Liver (tissue), 9 donors: ENCODE measurements around the gene DNM2. TPM values are rescaled to one million over a fixed set of nuclear protein-coding genes. Genes with fewer than 3 reads are reported as not detected.

ENCODE experiments used
- DNase-seq: peaks from one replicate; pipeline ENCODE4 v3.0.0-alpha.2; 2017; ENCODE audit warnings: low spot score
- H3K27ac ChIP-seq, 2 donors: one replicate each; pipeline ENCODE4 v1.7.0; 2013; ENCODE audit warnings: inconsistent platforms in 2 of 2, low read length in 2 of 2, control low read depth in 1 of 2, low read depth in 1 of 2, mild to moderate bottlenecking in 1 of 2
- H3K27me3 ChIP-seq, 4 donors: one replicate each; pipeline versions ENCODE4 v1.6.1 to v1.7.0; 2013; ENCODE audit warnings: low read length in 3 of 4, inconsistent platforms in 1 of 4, mild to moderate bottlenecking in 1 of 4, moderate library complexity in 1 of 4; ENCODE audit not compliant: control insufficient read depth in 4 of 4, insufficient read depth in 4 of 4
- H3K36me3 ChIP-seq, 4 donors: one replicate each; pipeline versions ENCODE4 v1.6.1 to v1.7.0; 2013; ENCODE audit warnings: low read length in 3 of 4, mild to moderate bottlenecking in 3 of 4, low read depth in 1 of 4, moderate library complexity in 1 of 4; ENCODE audit not compliant: control insufficient read depth in 4 of 4, insufficient read depth in 3 of 4
- H3K4me1 ChIP-seq, 4 donors: one replicate each; pipeline versions ENCODE4 v1.6.1 to v1.7.0; 2013; ENCODE audit warnings: low read length in 3 of 4, mild to moderate bottlenecking in 3 of 4, moderate library complexity in 1 of 4; ENCODE audit not compliant: control insufficient read depth in 4 of 4, insufficient read depth in 4 of 4
- H3K4me3 ChIP-seq, 3 donors: one replicate each; pipeline versions ENCODE4 v1.6.1 to v1.7.0; 2013; ENCODE audit warnings: low read length in 3 of 3, control low read depth in 1 of 3, low read depth in 1 of 3, mild to moderate bottlenecking in 1 of 3
- H3K9ac ChIP-seq, 2 donors: one replicate each; pipeline ENCODE4 v1.7.0; 2013; ENCODE audit warnings: low read length in 2 of 2, mild to moderate bottlenecking in 2 of 2, moderate library complexity in 2 of 2, control low read depth in 1 of 2, low read depth in 1 of 2
- H3K9me3 ChIP-seq, 4 donors: one replicate each; pipeline versions ENCODE4 v1.6.1 to v1.7.0; 2013; ENCODE audit warnings: low read length in 3 of 4; ENCODE audit not compliant: control insufficient read depth in 4 of 4
- ATF3 ChIP-seq: IDR thresholded peaks from 2 replicates; pipeline ENCODE4 v1.6.1; 2016; ENCODE audit warnings: antibody characterized with exemption
- CTCF ChIP-seq: fragments of 150-350 bp; IDR thresholded peaks from 2 replicates; pipeline ENCODE4 v1.5.1; 2017; ENCODE audit warnings: improper control_type of control experiment, low read depth, low read length; ENCODE audit not compliant: missing input control
- EGR1 ChIP-seq, 2 donors: IDR thresholded peaks; 2 replicates each; pipeline ENCODE4 v1.6.1; 2016 to 2018; ENCODE audit warnings: antibody characterized with exemption in 2 of 2, low read depth in 2 of 2
- FOXA1 ChIP-seq: IDR thresholded peaks from 2 replicates; pipeline ENCODE4 v1.6.1; 2016; ENCODE audit warnings: antibody characterized with exemption
- FOXA2 ChIP-seq: IDR thresholded peaks from 2 replicates; pipeline ENCODE4 v1.6.1; 2016; ENCODE audit warnings: antibody characterized with exemption
- HNF4A ChIP-seq, 2 donors: conservative IDR thresholded peaks; 2 replicates each; pipeline ENCODE4 v1.6.1; 2016; ENCODE audit warnings: antibody characterized with exemption in 2 of 2, mild to moderate bottlenecking in 2 of 2
- HNF4G ChIP-seq: IDR thresholded peaks from 2 replicates; pipeline ENCODE4 v1.6.1; 2016; ENCODE audit warnings: antibody characterized with exemption
- JUND ChIP-seq, 2 donors: IDR thresholded peaks; 2 replicates each; pipeline ENCODE4 v1.6.1; 2016; ENCODE audit warnings: antibody characterized with exemption in 2 of 2
- MAX ChIP-seq: IDR thresholded peaks from 2 replicates; pipeline ENCODE4 v1.6.1; 2016; ENCODE audit warnings: antibody characterized with exemption
- NR2F2 ChIP-seq: IDR thresholded peaks from 2 replicates; pipeline ENCODE4 v1.6.1; 2016; ENCODE audit warnings: antibody characterized with exemption
- RAD21 ChIP-seq, 2 donors: IDR thresholded peaks; 2 replicates each; pipeline ENCODE4 v1.6.1; 2016; ENCODE audit warnings: antibody characterized with exemption in 2 of 2, mild to moderate bottlenecking in 2 of 2
- REST ChIP-seq: IDR thresholded peaks from 2 replicates; pipeline ENCODE4 v1.6.1; 2016; ENCODE audit warnings: antibody characterized with exemption, mild to moderate bottlenecking
- RXRA ChIP-seq, 2 donors: IDR thresholded peaks; 2 replicates each; pipeline ENCODE4 v1.6.1; 2017 to 2018; ENCODE audit warnings: antibody characterized with exemption in 2 of 2, mild to moderate bottlenecking in 1 of 2
- SP1 ChIP-seq: IDR thresholded peaks from 2 replicates; pipeline ENCODE4 v1.6.1; 2018; ENCODE audit warnings: antibody characterized with exemption, mild to moderate bottlenecking
- TAF1 ChIP-seq: conservative IDR thresholded peaks from 2 replicates; pipeline ENCODE4 v1.6.1; 2016; ENCODE audit warnings: antibody characterized with exemption, mild to moderate bottlenecking
- YY1 ChIP-seq: IDR thresholded peaks from 2 replicates; pipeline ENCODE4 v1.6.1; 2016; ENCODE audit warnings: antibody characterized with exemption, mild to moderate bottlenecking
- ZBTB33 ChIP-seq: IDR thresholded peaks from 2 replicates; pipeline ENCODE4 v1.6.1; 2016; ENCODE audit warnings: antibody characterized with exemption
- WGBS: extraction: QIAGEN DNeasy Blood & Tissue Kit; methylation state at CpG from one replicate; pipeline ENCODE4 v1.1.7; 2013; 5-methylcytosine and 5-hydroxymethylcytosine counted together
- polyA plus RNA-seq, 2 donors: library from polyadenylated mRNA; stranded (reverse) in 1 of 2; unstranded in 1 of 2; fragments of 200-250 nt in 1 of 2; fragments of >200 nt in 1 of 2; fragmentation: Nextera tagmentation in 1 of 2; extraction: Ambion mirVana in 1 of 2; gene quantifications; one replicate each; pipeline versions ENCODE4 v1.2.1 to v1.2.3, GENCODE V29; 2013 to 2015
- total RNA-seq, 2 donors: library from RNA; depleted of rRNA; stranded (reverse); fragments of >200 nt; gene quantifications; one replicate each; pipeline ENCODE4 v1.2.3, GENCODE V29; 2014
- donor health status: healthy.
- donor health status: healthy.
- donor health status: healthy.
- donor health status: healthy.
- donor health status: healthy.

DNM2 gene
- total and polyA plus RNA-seq, 4 donors: 23.1 to 95.1 (median 59.1) TPM

GRCh38 chr19:10830931-10831779 is 113.3 kb downstream of the DNM2 start (continued):
- no peak for TF ChIP-seq JUND (IDR thresholded peaks at IDR 0.05)

GRCh38 chr19:10831987-10832938 is 114.4 kb downstream of the DNM2 start:
- TF ChIP-seq MAX: no peak
- no peak for TF ChIP-seq FOXA1
- no peak for TF ChIP-seq ZBTB33
- no peak for TF ChIP-seq JUND (IDR thresholded peaks at IDR 0.05)
- TF ChIP-seq TAF1: no peak
- no peak for TF ChIP-seq HNF4A (conservative IDR thresholded peaks at IDR 0.05)
- no peak for TF ChIP-seq EGR1 (IDR thresholded peaks at IDR 0.05; ENCODE audit: low read depth in 2 of 2)
- TF ChIP-seq RAD21 (IDR thresholded peaks at IDR 0.05): no peak
- no peak for TF ChIP-seq CTCF
- TF ChIP-seq FOXA2: no peak
- TF ChIP-seq RXRA (IDR thresholded peaks at IDR 0.05): no peak
- TF ChIP-seq HNF4G: no peak
- TF ChIP-seq ATF3: no peak
- TF ChIP-seq NR2F2: no peak
- no peak for TF ChIP-seq SP1
- no peak for TF ChIP-seq YY1
- TF ChIP-seq REST: no peak

More at GRCh38 chr19:10831987-10832938, 114.4 kb downstream of the DNM2 start:
- Histone ChIP-seq H3K27ac (no peak overlapping the region), H3K27me3 (no peaks in the 10 kb centered on the region), H3K4me1 (peaks cover 0 to 18% (median 10%) of the 10 kb centered on the region in 4 donors), H3K9me3 (no peaks in the 10 kb centered on the region), H3K9ac (no peak overlapping the region), H3K4me3 (no peak overlapping the region), H3K36me3 (peaks cover 5 to 36% (median 14%) of the 10 kb centered on the region in 4 donors)
- DNase-seq: peak; percentile 29
- WGBS: 90% methylated on average over 28 of the region's 28 CpGs
